ENCODE results near the gene NIT2. TPM values are rescaled to one million over a fixed set of nuclear protein-coding genes. Genes with fewer than 3 reads are reported as not detected.
A peak's percentile ranks its signal among the peaks of the same experiment; 100 is the strongest.

Gene NIT2
- total and polyA plus RNA-seq, 2 of the 4 experiments (the other 2 are of a cell fraction): 12.4 to 27.1 TPM

- Histone ChIP-seq H3K4me3 (ENCODE audit: insufficient read depth, low read depth, low read length) (no peak overlapping the region), H3K27ac (ENCODE audit: insufficient read depth, low read length) (no peak overlapping the region), H2BK120ac (ENCODE audit: low read depth, low read length) (no peak overlapping the region), H3K9ac (ENCODE audit: low read depth, low read length) (no peak overlapping the region), H2AK5ac (ENCODE audit: low read depth, low read length) (no peak overlapping the region), H3K9me1 (ENCODE audit: insufficient read depth, low read length) (no peaks in the 10 kb centered on the region), H4K91ac (ENCODE audit: insufficient read depth, low read depth, low read length) (no peak overlapping the region), H4K8ac (ENCODE audit: low read depth in 2 of 2, low read length in 2 of 2) (no peak overlapping the region), H3K36me3 (ENCODE audit: control insufficient read depth, insufficient read depth, low read length) (peaks cover 31% of the 10 kb centered on the region), H4K5ac (ENCODE audit: low read depth, low read length) (no peak overlapping the region), H3K4me2 (ENCODE audit: low read depth, low read length) (no peak overlapping the region), H3K79me1 (ENCODE audit: low read depth in 1 of 2, low read length in 2 of 2) (peaks cover 6 to 11% of the 10 kb centered on the region in 2 experiments; a peak in 3 of 4 replicates), H3K4me1 (ENCODE audit: control insufficient read depth, insufficient read depth, low read length) (no peaks in the 10 kb centered on the region), H3K9me3 (ENCODE audit: control insufficient read depth, insufficient read depth, low read length) (no peaks in the 10 kb centered on the region), H2AFZ (replicated peaks; ENCODE audit: low read length, poor library complexity) (no peak overlapping the region), H3K56ac (ENCODE audit: extremely low read depth, insufficient read depth, low read length) (no peak overlapping the region), H2AK9ac (replicated peaks; ENCODE audit: low read depth, low read length, poor library complexity) (no peak overlapping the region), H2BK15ac (ENCODE audit: low read depth, low read length) (no peak overlapping the region), H3K14ac (replicated peaks; ENCODE audit: low read depth, low read length) (peak overlapping the region; percentile 3; the same call in 1 of the 2 replicates), H2BK20ac (ENCODE audit: low read depth, low read length) (no peak overlapping the region), H3K18ac (ENCODE audit: low read depth, low read length) (no peak overlapping the region), H3K23ac (ENCODE audit: low read depth, low read length) (no peak overlapping the region), H3K4ac (ENCODE audit: low read depth, low read length) (no peak overlapping the region), H2BK5ac (ENCODE audit: low read depth, low read length, poor library complexity, severe bottlenecking) (no peak overlapping the region), H3K27me3 (ENCODE audit: control insufficient read depth, insufficient read depth, low read length) (no peaks in the 10 kb centered on the region), H4K20me1 (ENCODE audit: insufficient read depth, low read length) (no peaks in the 10 kb centered on the region)
- no CpG with 5 or more reads among the region's 2 CpGs for WGBS, 2 experiments (ENCODE audit: extremely low coverage in 2 of 2, insufficient read length in 1 of 2)
- TF ChIP-seq MAFK (IDR thresholded peaks at IDR 0.05; ENCODE audit: low read depth, low read length) (no peak), USF2 (IDR thresholded peaks at IDR 0.05; ENCODE audit: low read depth, low read length) (no peak), FOS (IDR thresholded peaks at IDR 0.05; ENCODE audit: low read depth, low read length) (no peak), BHLHE40 (IDR thresholded peaks at IDR 0.05; ENCODE audit: low read depth, low read length) (no peak), MAZ (IDR thresholded peaks at IDR 0.05; ENCODE audit: borderline replicate concordance, low read depth, low read length) (no peak), RCOR1 (IDR thresholded peaks at IDR 0.05; ENCODE audit: insufficient replicate concordance, low read length) (no peak), RAD21 (IDR thresholded peaks at IDR 0.05; ENCODE audit: low read length) (no peak), SMC3 (IDR thresholded peaks at IDR 0.05; ENCODE audit: low read depth, low read length) (no peak), RFX5 (IDR thresholded peaks at IDR 0.05; ENCODE audit: low read depth, low read length) (no peak), CTCF (conservative IDR thresholded peaks at IDR 0.05; ENCODE audit: low read depth, low read length) (no peak), NFE2L2 (IDR thresholded peaks at IDR 0.05; ENCODE audit: low read depth, low read length) (no peak), MXI1 (IDR thresholded peaks at IDR 0.05; ENCODE audit: borderline replicate concordance, low read depth, low read length) (no peak), CHD1 (IDR thresholded peaks at IDR 0.05; ENCODE audit: low read depth, low read length) (no peak), ELK1 (IDR thresholded peaks at IDR 0.05; ENCODE audit: borderline replicate concordance, low read depth, low read length) (no peak), CEBPB (IDR thresholded peaks at IDR 0.05; ENCODE audit: low read depth, low read length) (no peak), POLR2A (IDR thresholded peaks at IDR 0.05; ENCODE audit: low read depth, low read length) (no peak)
- DNase-seq (peak; percentile 67), ATAC-seq (ENCODE audit: low read depth) (peak; percentile 54; the same call in 1 of the 2 replicates)
- in situ Hi-C loops (cut with MboI; ENCODE audit: low sequenced_read_pairs) (no loop called here), dilution Hi-C loops (cut with HindIII; ENCODE audit: low sequenced_read_pairs, unreplicated experiment) (no loop called here), intact Hi-C loops (cut with micrococcal nuclease) (no loop called here)
- POLR2A ChIA-PET (ENCODE audit: unreplicated experiment): no interaction called here
- CTCF ChIA-PET: no interaction called here
- BruUV-seq (replicated peaks): no TSS peak
These were observed 36.8 kb upstream of the NIT2 start for GRCh38 chr3:100297784-100298183.
